Myocyte (in vitro differentiated cells): Measurements from ENCODE around the gene ABCA4. TPM values are rescaled to one million over a fixed set of nuclear protein-coding genes. Genes with fewer than 3 reads are reported as not detected.

Experiments used
- DNase-seq: peaks from one replicate; pipeline ENCODE4 v3.0.0-alpha.2; 2012; ENCODE audit warnings: low read depth
- total RNA-seq: library from RNA; depleted of rRNA; stranded (reverse); fragments of >200 nt; gene quantifications from 2 replicates; pipeline ENCODE4 v1.2.3, GENCODE V29; 2014

Gene ABCA4
- total RNA-seq, 1 donor from 2014 or later, result 0.08 TPM

GRCh38 chr1:94029130-94029993 lies 91.6 kb downstream of the ABCA4 start:
- no peak for DNase-seq

- DNase-seq, result no peak
Observed at GRCh38 chr1:94027721-94028515, 93.0 kb downstream of the ABCA4 start.

GRCh38 chr1:94026619-94027380 lies 94.1 kb downstream of the ABCA4 start:
- no peak for DNase-seq

GRCh38 chr1:94025383-94026340 lies 95.3 kb downstream of the ABCA4 start:
- peak; percentile 75 for DNase-seq

- DNase-seq, result no peak
Observed at GRCh38 chr1:94024104-94024792, 96.7 kb downstream of the ABCA4 start.

GRCh38 chr1:94022471-94023189 lies 98.3 kb downstream of the ABCA4 start:
- DNase-seq, result no peak

GRCh38 chr1:94020764-94021579 lies 100.0 kb downstream of the ABCA4 start:
- no peak for DNase-seq

- no peak for DNase-seq
Observed at GRCh38 chr1:94019327-94019726, 101.6 kb downstream of the ABCA4 start.

- no peak for DNase-seq
Observed at GRCh38 chr1:94017155-94017829, 103.7 kb downstream of the ABCA4 start.

- no peak for DNase-seq
Observed at GRCh38 chr1:94015489-94015817, 105.5 kb downstream of the ABCA4 start.

GRCh38 chr1:94014635-94015488 lies 106.1 kb downstream of the ABCA4 start:
- no peak for DNase-seq

- DNase-seq, result no peak
Observed at GRCh38 chr1:94014087-94014486, 106.9 kb downstream of the ABCA4 start.

GRCh38 chr1:94013367-94013878 lies 107.5 kb downstream of the ABCA4 start:
- DNase-seq, result peak; percentile 35

GRCh38 chr1:94012708-94013366 lies 108.1 kb downstream of the ABCA4 start:
- DNase-seq, result no peak

GRCh38 chr1:94011709-94012595 lies 109.0 kb downstream of the ABCA4 start:
- DNase-seq, result no peak
